HG03354 (cell line): ENCODE data around the gene PAGE5.

Source experiments
- ATAC-seq: cut with Tn5 transposase; IDR thresholded peaks from one replicate; pipeline ENCODE4 v1.9.1; 2021; ENCODE audit warnings: mild to moderate bottlenecking; ENCODE audit not compliant: unreplicated experiment, poor library complexity, severe bottlenecking

The PAGE5 gene, protein sequence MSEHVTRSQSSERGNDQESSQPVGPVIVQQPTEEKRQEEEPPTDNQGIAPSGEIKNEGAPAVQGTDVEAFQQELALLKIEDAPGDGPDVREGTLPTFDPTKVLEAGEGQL

DNA sequence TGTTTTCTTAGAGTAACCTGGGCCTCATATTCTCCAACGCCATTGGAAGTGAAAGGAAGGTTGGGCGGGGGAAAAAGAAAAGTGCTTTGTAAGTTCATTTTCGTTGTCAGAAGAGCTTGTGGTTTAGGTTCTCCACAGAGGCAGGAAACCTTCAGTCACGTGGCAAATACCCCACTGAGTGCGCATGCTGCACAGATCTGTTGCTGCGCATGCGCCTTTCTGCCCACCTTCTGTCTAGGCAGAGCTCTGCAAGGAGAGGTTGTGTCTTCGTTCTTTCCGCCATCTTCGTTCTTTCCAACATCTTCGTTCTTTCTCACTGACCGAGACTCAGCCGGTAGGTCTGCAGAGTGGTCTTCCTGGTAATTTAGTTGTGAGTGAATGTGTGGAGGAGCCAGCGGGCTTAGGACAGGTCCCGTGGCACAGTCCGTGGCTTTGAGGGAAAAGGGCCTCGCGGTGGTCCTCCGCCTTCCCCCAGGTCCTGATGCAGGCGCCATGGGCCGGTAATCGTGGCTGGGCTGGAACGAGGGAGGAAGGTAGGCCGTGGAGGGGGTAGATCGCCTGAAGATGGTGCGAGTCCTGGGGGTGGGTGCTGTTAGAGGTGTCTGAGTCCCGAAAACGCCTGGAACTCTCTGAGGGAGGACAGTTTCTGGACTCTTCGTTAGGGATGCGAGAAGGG lies at the start of gene PAGE5:
Gene PAGE5, plus strand, starts transcription at position 228 of the 676 bp plus-strand sequence. CDS start 1,037 bp downstream, outside the sequence.
- ATAC-seq, result no peak

DNA sequence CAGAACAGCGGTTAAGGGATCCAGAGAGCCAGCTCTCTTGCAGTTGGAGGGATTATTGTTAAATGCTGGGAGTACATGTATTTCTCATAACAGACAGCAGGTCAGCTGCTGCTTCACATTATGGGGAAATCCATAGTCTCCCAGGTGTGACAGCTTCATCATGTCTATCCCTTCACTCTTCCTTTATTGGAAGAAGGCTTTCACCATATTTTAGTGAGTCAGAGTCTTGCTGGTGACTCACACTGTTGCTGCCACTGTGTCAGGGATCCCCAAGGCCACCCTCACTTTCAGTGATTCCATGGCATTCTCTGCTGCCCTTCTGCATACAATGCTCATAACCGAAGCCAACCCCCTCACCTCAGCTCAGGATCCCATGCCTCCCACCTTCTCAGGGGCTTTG lies 32.9 kb upstream of the PAGE5 start:
- no peak for ATAC-seq

DNA sequence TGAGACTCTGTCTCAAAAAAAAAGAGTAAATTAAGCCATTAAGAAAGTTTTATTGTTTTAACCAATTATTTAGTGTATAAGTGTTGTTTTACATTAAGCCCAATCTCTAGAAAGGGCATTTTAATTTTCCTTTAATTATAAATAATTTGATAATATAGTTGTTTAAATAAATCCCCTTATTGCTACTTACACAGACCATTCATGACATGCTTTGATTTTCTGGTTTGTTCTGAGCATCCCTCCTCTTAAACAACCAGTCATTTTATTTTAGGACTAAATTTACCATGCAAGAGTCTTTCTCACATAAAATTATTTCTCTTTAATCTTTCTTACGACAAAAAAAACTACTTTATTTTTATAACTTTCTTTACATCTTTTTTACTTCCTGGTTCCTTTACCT lies 23.5 kb upstream of the PAGE5 start:
- ATAC-seq, result no peak

DNA sequence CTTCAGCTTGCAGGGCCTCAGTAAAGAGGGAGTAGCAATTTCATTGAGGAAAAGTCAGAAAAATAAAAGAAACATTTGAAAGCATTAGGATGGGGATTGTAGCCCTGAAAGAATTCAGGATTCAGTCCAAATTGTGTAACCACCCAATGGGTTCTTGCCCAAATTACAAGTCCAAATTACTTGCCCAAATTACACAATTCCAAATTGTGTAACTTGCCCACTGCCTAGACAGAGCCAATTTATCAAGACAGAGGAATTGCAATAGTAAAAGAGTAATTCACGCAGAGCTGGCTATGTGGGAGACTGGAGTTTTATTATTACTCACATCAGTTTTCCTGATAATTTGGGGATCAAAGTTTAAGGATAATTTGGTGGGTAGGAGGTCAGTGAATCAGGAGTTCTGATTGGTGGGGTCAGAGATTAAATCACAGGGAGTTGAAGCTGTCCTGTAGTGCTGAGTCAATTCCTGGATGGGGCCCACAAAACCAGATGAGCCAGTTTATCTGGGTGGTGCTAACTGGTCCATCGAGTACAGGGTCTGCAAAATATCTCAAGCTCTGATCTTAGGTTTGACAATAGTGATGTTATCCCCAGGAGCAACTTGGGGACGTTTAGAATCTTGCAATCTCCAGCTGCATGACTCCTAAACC lies 18.1 kb upstream of the PAGE5 start:
- ATAC-seq, result no peak

DNA sequence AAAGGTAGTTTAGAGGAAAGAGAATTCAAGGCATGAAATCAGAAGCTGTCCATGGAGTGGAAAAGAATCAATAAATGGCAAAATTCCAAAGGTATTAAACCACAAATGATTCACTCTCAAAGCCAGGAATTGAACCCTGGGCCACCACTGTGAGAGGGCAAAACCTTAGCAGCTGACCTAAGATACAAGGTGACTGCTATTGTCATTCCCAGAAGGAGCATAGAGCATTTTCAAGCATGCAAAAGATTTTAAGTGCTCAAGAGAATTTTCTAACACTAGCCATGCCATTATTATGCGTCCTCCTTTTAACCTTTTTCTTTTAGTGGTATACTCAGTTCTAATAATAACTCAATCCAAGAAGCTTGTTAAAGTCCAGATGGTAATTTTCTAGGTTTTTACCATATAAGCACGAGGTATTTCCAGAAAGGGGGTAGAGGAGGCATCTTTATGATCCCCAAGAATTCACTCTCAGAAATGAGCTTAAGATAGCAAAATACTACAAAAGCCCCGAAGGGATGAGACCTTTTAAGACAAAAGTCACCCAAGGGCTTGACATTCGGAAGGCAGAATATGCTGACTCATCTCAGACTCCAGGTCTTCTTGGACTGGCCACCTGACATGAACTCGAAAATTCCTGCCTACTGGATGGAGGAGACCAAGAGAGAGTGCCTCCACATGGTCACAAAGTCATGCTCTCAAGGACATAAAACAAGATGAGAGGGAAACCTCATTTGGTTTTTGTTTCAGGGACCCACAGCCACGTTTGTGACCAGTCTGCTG lies 13.8 kb upstream of the PAGE5 start:
- no peak for ATAC-seq

DNA sequence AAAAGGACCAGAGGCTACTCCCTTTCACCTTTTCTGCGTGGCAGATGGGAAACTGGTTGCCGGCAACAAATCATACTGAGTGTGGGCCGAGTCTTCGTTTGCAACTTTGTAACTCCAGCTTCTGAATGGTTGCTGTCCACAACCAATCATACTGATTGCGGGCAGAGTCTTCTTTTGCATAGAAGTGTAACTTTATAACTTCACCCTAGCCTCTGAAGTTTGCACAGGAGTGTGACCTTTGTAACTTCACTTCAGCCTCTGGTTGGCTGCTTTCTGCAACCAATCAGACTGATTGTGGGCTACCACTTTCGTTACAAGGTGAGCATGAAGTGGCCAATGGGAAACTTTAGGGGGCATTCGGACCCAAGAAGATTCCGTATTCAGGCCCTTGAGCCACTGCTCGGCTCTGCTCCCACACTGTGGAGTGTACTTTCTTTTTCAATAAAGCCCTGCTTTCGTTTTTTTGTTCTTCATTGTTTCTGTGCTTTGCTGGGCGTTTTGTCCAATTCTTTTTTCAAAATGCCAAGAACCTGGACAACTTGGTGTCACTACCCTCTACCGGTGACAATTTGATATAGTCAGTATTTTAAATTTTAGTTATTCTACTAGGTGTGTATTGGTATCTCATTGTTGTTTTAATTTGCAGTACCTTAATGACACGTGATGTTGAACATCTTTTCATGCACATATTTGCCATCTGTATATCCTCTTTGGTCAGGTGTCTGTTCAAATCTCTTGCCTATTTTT lies 9.0 kb upstream of the PAGE5 start:
- ATAC-seq, result no peak

DNA sequence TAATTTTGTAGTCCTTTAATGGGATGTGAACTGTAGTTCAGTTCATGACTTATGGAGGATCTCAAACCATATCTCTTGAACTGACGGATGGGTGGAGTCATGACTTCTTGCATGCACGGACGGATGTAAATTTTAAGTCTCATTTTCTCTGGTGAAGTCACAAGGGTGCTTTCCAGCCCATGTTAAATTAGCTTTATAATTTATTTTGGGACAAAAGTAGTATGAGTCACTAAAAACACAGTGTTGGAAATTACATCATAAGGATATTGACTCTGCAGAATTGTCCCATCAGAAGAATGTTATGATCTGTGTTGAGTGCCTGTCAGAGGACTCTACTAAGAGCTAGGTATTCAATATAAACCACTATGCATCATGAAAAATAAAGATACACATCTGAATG lies 6.8 kb upstream of the PAGE5 start:
- ATAC-seq, result no peak

DNA sequence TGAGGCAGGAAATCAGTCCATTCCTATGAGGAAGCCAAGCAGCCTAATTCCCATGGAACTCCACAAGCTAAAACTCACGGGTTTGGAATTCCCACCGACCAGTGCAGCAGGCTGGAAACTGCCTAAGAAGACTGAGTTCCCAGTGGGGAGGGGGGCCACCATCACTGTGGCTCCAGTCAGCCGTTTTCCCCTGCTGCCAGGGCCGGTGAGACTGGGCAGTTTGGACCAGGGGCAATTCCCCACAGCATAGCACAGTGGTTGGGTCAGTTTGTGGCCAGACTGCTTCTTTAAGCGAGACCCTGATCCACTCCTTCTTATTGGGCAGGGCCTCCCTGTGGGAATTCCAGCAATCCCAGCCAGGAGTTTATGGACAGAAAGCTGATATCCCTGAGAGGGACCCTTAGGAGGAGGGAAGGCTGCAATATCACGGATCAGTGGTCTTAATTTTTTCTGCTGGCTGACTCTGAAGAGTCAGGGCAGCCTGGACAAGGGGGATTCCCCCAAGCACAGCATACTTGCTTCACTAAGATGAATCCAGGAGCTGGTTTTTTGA lies 20.7 kb downstream of the PAGE5 start:
- no peak for ATAC-seq

DNA sequence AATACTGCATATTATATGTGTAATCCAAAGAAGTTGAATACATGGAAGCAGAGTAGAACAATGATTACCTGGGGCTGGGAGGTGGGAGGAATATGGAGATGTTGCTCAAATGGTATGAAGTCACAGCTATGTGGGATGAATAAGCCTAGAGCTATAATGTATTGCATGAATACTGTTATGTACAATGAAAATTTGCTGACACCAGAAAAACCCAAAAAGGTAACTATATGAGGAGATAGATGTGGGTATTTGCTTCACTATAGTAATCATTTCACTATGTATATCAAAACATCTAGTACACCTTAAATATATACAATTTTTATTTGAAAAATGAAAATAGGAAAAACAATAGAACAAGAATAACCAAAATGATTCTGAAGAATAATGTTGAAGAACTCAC lies 33.4 kb downstream of the PAGE5 start:
- no peak for ATAC-seq

DNA sequence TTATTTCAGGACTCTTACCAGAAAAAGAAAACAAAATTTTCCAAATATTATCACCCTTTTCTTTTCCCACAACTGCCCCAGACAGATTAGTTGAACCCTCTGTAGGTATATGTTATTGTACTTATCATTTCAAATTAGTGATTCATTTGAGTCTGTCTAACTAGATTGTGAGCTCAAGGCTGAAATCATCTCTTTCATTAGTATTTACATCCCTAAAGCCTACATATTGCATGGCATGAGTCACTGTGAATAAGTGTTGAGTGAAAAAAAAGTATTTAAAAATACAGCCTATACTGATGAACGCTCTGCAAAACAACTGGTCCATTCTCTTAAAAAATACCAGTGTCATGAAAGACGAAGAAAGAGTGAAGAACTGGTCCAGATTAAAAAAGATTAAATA lies 40.7 kb downstream of the PAGE5 start:
- no peak for ATAC-seq

DNA sequence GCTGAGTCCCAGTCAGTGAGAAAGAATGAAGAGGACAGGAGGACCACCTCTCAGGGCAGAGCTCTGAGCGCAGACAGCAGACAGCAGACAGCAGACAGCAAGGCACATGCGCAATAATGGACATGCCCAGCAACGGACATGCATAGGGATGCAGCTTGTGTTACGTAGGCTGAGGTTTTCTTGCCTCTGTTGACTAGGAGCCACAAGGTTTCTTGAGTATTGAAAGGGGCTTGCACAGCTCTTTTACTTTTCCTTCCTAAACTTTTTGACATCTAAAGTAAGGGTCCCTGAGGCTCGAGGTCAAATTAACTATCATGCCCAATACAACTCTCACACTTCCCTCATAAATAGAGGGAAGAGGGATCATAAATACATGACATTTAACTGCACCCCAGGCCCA lies 44.7 kb downstream of the PAGE5 start, which contains the start of gene PAGE3:
Gene PAGE3, minus strand, starts transcription at position 101 of the 400 bp plus-strand sequence. CDS start 1,013 bp downstream, outside the sequence.
- no peak for ATAC-seq
